Urinary bladder (tissue), 4 donors: ENCODE measurements around the gene C1QTNF12. TPM values are rescaled to one million over a fixed set of nuclear protein-coding genes. Genes with fewer than 3 reads are reported as not detected.
"Not testable (repeated sequence)": the region's sequence is repeated elsewhere in the genome, so short reads cannot be mapped to it uniquely, and the experiment has no call there.

Experiments
- DNase-seq: peaks from one replicate; pipeline ENCODE4 v3.0.0-alpha.2; 2015; ENCODE audit errors: extremely low spot score
- H3K27ac ChIP-seq: one replicate; pipeline ENCODE4 v1.5.1; 2013; ENCODE audit warnings: low read depth, mild to moderate bottlenecking, moderate library complexity
- H3K36me3 ChIP-seq: one replicate; pipeline ENCODE4 v1.6.1; 2013; ENCODE audit warnings: mild to moderate bottlenecking, moderate library complexity; ENCODE audit not compliant: insufficient read depth
- H3K4me1 ChIP-seq: one replicate; pipeline ENCODE4 v1.6.1; 2013; ENCODE audit warnings: mild to moderate bottlenecking, moderate library complexity; ENCODE audit not compliant: insufficient read depth
- H3K4me3 ChIP-seq: one replicate; pipeline ENCODE4 v1.5.1; 2013; ENCODE audit warnings: low read depth, low read length
- whole genome bisulfite sequencing: extraction: QIAGEN DNeasy Blood & Tissue Kit; methylation state at CpG from one replicate; pipeline ENCODE4 v1.1.7; 2013; 5-methylcytosine and 5-hydroxymethylcytosine counted together
- polyA plus RNA-seq: library from polyadenylated mRNA; stranded (reverse); fragments of 200-250 nt; gene quantifications from one replicate; pipeline ENCODE4 v1.2.3, GENCODE V29; 2013
- total RNA-seq: library from RNA; depleted of rRNA; stranded (reverse); fragments of >200 nt; gene quantifications from one replicate; pipeline ENCODE4 v1.2.3, GENCODE V29; 2014
- donor health status: healthy with polysubstance abuse.
- donor health status: healthy.

Gene C1QTNF12
- total and polyA plus RNA-seq, 2 donors: 0.53 to 0.99 TPM

- Histone ChIP-seq H3K27ac (no peak overlapping the region), H3K4me1 (no peaks in the 10 kb centered on the region), H3K4me3 (no peak overlapping the region), H3K36me3 (peaks cover 2% of the 10 kb centered on the region)
- no peak for DNase-seq
- 85% methylated on average over 26 of the region's 26 CpGs for WGBS
Observed at GRCh38 chr1:1259951-1260600, 13.6 kb upstream of the C1QTNF12 start.

GRCh38 chr1:1259540-1259939 lies 13.0 kb upstream of the C1QTNF12 start:
- H3K4me1 ChIP-seq: no peaks in the 10 kb centered on the region
- H3K36me3 ChIP-seq: peaks cover 2% of the 10 kb centered on the region
- WGBS: 91% methylated on average over 18 of the region's 18 CpGs
- H3K4me3 ChIP-seq: no peak overlapping the region
- no peak overlapping the region for H3K27ac ChIP-seq
- DNase-seq: no peak

GRCh38 chr1:1259119-1259488 lies 12.6 kb upstream of the C1QTNF12 start:
- peaks cover 3% of the 10 kb centered on the region for H3K36me3 ChIP-seq
- H3K4me1 ChIP-seq: no peaks in the 10 kb centered on the region
- H3K27ac ChIP-seq: no peak overlapping the region
- WGBS: 96% methylated on average over 22 of the region's 22 CpGs
- no peak overlapping the region for H3K4me3 ChIP-seq
- no peak for DNase-seq

- Histone ChIP-seq H3K4me1 (no peaks in the 10 kb centered on the region), H3K27ac (no peak overlapping the region), H3K36me3 (peaks cover 3% of the 10 kb centered on the region), H3K4me3 (no peak overlapping the region)
- 93% methylated on average over 31 of the region's 31 CpGs for WGBS
- no peak for DNase-seq
Observed at GRCh38 chr1:1256956-1257871, 10.7 kb upstream of the C1QTNF12 start.

- Histone ChIP-seq H3K27ac (no peak overlapping the region), H3K4me1 (no peaks in the 10 kb centered on the region), H3K4me3 (no peak overlapping the region), H3K36me3 (peaks cover 2% of the 10 kb centered on the region)
- DNase-seq: no peak
- 90% methylated on average over 10 of the region's 10 CpGs for WGBS
Observed at GRCh38 chr1:1255611-1256010, 9.1 kb upstream of the C1QTNF12 start.

GRCh38 chr1:1255078-1255477 lies 8.6 kb upstream of the C1QTNF12 start:
- Histone ChIP-seq H3K27ac (no peak overlapping the region), H3K4me3 (no peak overlapping the region), H3K4me1 (no peaks in the 10 kb centered on the region), H3K36me3 (peaks cover 2% of the 10 kb centered on the region)
- no peak for DNase-seq
- 81% methylated on average over 26 of the region's 26 CpGs for WGBS

GRCh38 chr1:1254667-1254998 lies 8.1 kb upstream of the C1QTNF12 start:
- peaks cover 2% of the 10 kb centered on the region for H3K36me3 ChIP-seq
- H3K4me1 ChIP-seq: no peaks in the 10 kb centered on the region
- no peak for DNase-seq
- 70% methylated on average over 21 of the region's 21 CpGs for WGBS
- no peak overlapping the region for H3K27ac ChIP-seq
- H3K4me3 ChIP-seq: no peak overlapping the region

- DNase-seq: no peak
- 91% methylated on average over 50 of the region's 50 CpGs for WGBS
- Histone ChIP-seq H3K36me3 (peaks cover 2% of the 10 kb centered on the region), H3K4me1 (no peaks in the 10 kb centered on the region), H3K4me3 (no peak overlapping the region), H3K27ac (no peak overlapping the region)
Observed at GRCh38 chr1:1253972-1254666, 7.6 kb upstream of the C1QTNF12 start.

- DNase-seq: no peak
- H3K4me1 ChIP-seq: no peaks in the 10 kb centered on the region
- 91% methylated on average over 12 of the region's 12 CpGs for WGBS
- H3K27ac ChIP-seq: no peak overlapping the region
- H3K4me3 ChIP-seq: no peak overlapping the region
- H3K36me3 ChIP-seq: peaks cover 2% of the 10 kb centered on the region
Observed at GRCh38 chr1:1253314-1253713, 6.8 kb upstream of the C1QTNF12 start.

GRCh38 chr1:1250786-1251284 lies 4.3 kb upstream of the C1QTNF12 start:
- no peak for DNase-seq
- no peaks in the 10 kb centered on the region for H3K4me1 ChIP-seq
- peaks cover 2% of the 10 kb centered on the region for H3K36me3 ChIP-seq
- H3K4me3 ChIP-seq: no peak overlapping the region
- no peak overlapping the region for H3K27ac ChIP-seq
- WGBS: 81% methylated on average over 16 of the region's 16 CpGs

- H3K4me1 ChIP-seq, H3K36me3 ChIP-seq, H3K27ac ChIP-seq, H3K4me3 ChIP-seq, DNase-seq: not testable (repeated sequence)
- 91% methylated on average over 21 of the region's 21 CpGs for WGBS
Observed at GRCh38 chr1:1248009-1248913, 1.7 kb upstream of the C1QTNF12 start.

- H3K36me3 ChIP-seq: no peaks in the 10 kb centered on the region
- H3K4me3 ChIP-seq: no peak overlapping the region
- H3K27ac ChIP-seq: no peak overlapping the region
- H3K4me1 ChIP-seq: no peaks in the 10 kb centered on the region
- WGBS: 66% methylated on average over 25 of the region's 25 CpGs
- DNase-seq: no peak
Observed at GRCh38 chr1:1247341-1247913, 905 bp upstream of the C1QTNF12 start.
